ENCODE measurements around the gene GCC2. TPM values are rescaled to one million over a fixed set of nuclear protein-coding genes. Genes with fewer than 3 reads are reported as not detected.

Gene GCC2
- total RNA-seq, 4 donors from 2014 or later, result 18.9 to 59.1 (median 24.1) TPM

GRCh38 chr2:108531674-108532055 is 82.7 kb downstream of the GCC2 start:
- no peak for TF ChIP-seq CTCF (IDR thresholded peaks at IDR 0.05)
- ATAC-seq (ENCODE audit: low FRiP score), result no peak
- DNase-seq (ENCODE audit: low spot score), result no peak

- peak; percentile 84 for DNase-seq (ENCODE audit: low spot score)
- TF ChIP-seq CTCF (IDR thresholded peaks at IDR 0.05), result no peak
- ATAC-seq (ENCODE audit: low FRiP score), result peak; percentile 98
These were observed 85.0 kb downstream of the GCC2 start, which contains the start of gene LIMS1 for GRCh38 chr2:108533832-108534583. TSS of gene LIMS1 (plus strand) at chr2:108534470. CDS start at chr2:108534563, 93 bp downstream.

- DNase-seq (ENCODE audit: low spot score), result no peak
- ATAC-seq (ENCODE audit: low FRiP score), result peak; percentile 46
- TF ChIP-seq CTCF (IDR thresholded peaks at IDR 0.05), result no peak
These were observed 85.8 kb downstream of the GCC2 start for GRCh38 chr2:108534584-108535356.

- TF ChIP-seq CTCF (IDR thresholded peaks at IDR 0.05), result no peak
- ATAC-seq (ENCODE audit: low FRiP score), result no peak
These were observed 86.3 kb downstream of the GCC2 start for GRCh38 chr2:108535357-108535631.

GRCh38 chr2:108536133-108536780 is 87.3 kb downstream of the GCC2 start:
- no peak for ATAC-seq (ENCODE audit: low FRiP score)
- no peak for DNase-seq (ENCODE audit: low spot score)
- TF ChIP-seq CTCF (IDR thresholded peaks at IDR 0.05), result no peak

More at GRCh38 chr2:108535357-108535631, 86.3 kb downstream of the GCC2 start:
- DNase-seq (ENCODE audit: low spot score), result no peak

- TF ChIP-seq CTCF (IDR thresholded peaks at IDR 0.05), result no peak
- ATAC-seq (ENCODE audit: low FRiP score), result no peak
- DNase-seq (ENCODE audit: low spot score), result no peak
These were observed 87.9 kb downstream of the GCC2 start for GRCh38 chr2:108536911-108537310.
